SK-N-SH treated with all-trans-retinoic acid at 6 μM for 48 hours (cell line): ENCODE measurements around the gene CCDC39.
A peak's percentile ranks its signal among the peaks of the same experiment; 100 is the strongest.

ENCODE experiments used
- ATAC-seq: fragments of 200-7000 bp; cut with Tn5 transposase; 3 replicates; pipeline ENCODE4 v1.9.1; 2020; ENCODE audit warnings: mild to moderate bottlenecking, moderate library complexity
- ARNTL ChIP-seq: fragments of 450-650 bp; formaldehyde crosslinking; IDR thresholded peaks from 2 replicates; pipeline ENCODE4 v1.5.0; 2020; ENCODE audit warnings: low read depth, mild to moderate bottlenecking, moderate library complexity, borderline replicate concordance
- BACH2 ChIP-seq: fragments of 250-450 bp; sonication (Bioruptor Pico); IDR thresholded peaks from 2 replicates; pipeline ENCODE4 v1.9.0; 2021; ENCODE audit warnings: mild to moderate bottlenecking, borderline replicate concordance
- CREB5 ChIP-seq: fragments of 250-450 bp; sonication (Bioruptor Pico); IDR thresholded peaks from 2 replicates; pipeline ENCODE4 v1.5.1; 2020; ENCODE audit warnings: low read depth, mild to moderate bottlenecking, moderate library complexity
- CSDC2 ChIP-seq: fragments of 250-450 bp; sonication (Bioruptor Pico); IDR thresholded peaks from 2 replicates; pipeline ENCODE4 v1.5.0; 2020; ENCODE audit warnings: mild to moderate bottlenecking, moderate library complexity
- CSRNP3 ChIP-seq: fragments of 250-450 bp; sonication (Bioruptor Pico); IDR thresholded peaks from 2 replicates; pipeline ENCODE4 v1.5.1; 2021; ENCODE audit warnings: mild to moderate bottlenecking, moderate library complexity
- ESRRG ChIP-seq: fragments of 250-450 bp; sonication (Bioruptor Pico); IDR thresholded peaks from 2 replicates; pipeline ENCODE4 v1.6.1; 2021; ENCODE audit warnings: mild to moderate bottlenecking
- GLIS3 ChIP-seq: fragments of 250-450 bp; sonication (Bioruptor Pico); IDR thresholded peaks from 2 replicates; pipeline ENCODE4 v1.5.0; 2020; ENCODE audit warnings: mild to moderate bottlenecking, moderate library complexity
- ISL1 ChIP-seq: fragments of 250-450 bp; sonication (Bioruptor Pico); IDR thresholded peaks from 2 replicates; pipeline ENCODE4 v2.1.2; 2022; ENCODE audit warnings: mild to moderate bottlenecking, moderate library complexity
- OSR1 ChIP-seq: fragments of 250-450 bp; sonication (Bioruptor Pico); IDR thresholded peaks from 2 replicates; pipeline ENCODE4 v1.8.0; 2022; ENCODE audit warnings: moderate library complexity, mild to moderate bottlenecking, inconsistent platforms
- PATZ1 ChIP-seq: fragments of 250-450 bp; sonication (Bioruptor Pico); IDR thresholded peaks from 2 replicates; pipeline ENCODE4 v1.8.0; 2020; ENCODE audit warnings: mild to moderate bottlenecking, moderate library complexity, borderline replicate concordance
- POU6F1 ChIP-seq: fragments of 250-450 bp; sonication (Bioruptor Pico); IDR thresholded peaks from 2 replicates; pipeline ENCODE4 v1.8.0; 2021; ENCODE audit warnings: low read depth, mild to moderate bottlenecking, moderate library complexity, borderline replicate concordance
- PPARA ChIP-seq: fragments of 250-450 bp; sonication (Bioruptor Pico); IDR thresholded peaks from 2 replicates; pipeline ENCODE4 v1.5.0; 2020; ENCODE audit warnings: mild to moderate bottlenecking, borderline replicate concordance
- RARB ChIP-seq: fragments of 250-450 bp; sonication (Bioruptor Pico); IDR thresholded peaks from 2 replicates; pipeline ENCODE4 v1.8.0; 2021; ENCODE audit warnings: mild to moderate bottlenecking, moderate library complexity
- SNAI2 ChIP-seq: fragments of 250-450 bp; sonication (Bioruptor Pico); IDR thresholded peaks from 2 replicates; pipeline ENCODE4 v1.5.0; 2020; ENCODE audit warnings: mild to moderate bottlenecking, moderate library complexity
- TCF4 ChIP-seq: fragments of 250-450 bp; sonication (Bioruptor Pico); IDR thresholded peaks from 2 replicates; pipeline ENCODE4 v1.8.0; 2021; ENCODE audit warnings: mild to moderate bottlenecking, moderate library complexity, borderline replicate concordance
- TOX ChIP-seq: fragments of 250-450 bp; sonication (Bioruptor Pico); IDR thresholded peaks from 2 replicates; pipeline ENCODE4 v1.8.0; 2021; ENCODE audit warnings: mild to moderate bottlenecking, moderate library complexity, borderline replicate concordance
- TSHZ2 ChIP-seq: fragments of 250-450 bp; sonication (Bioruptor Pico); IDR thresholded peaks from 2 replicates; pipeline ENCODE4 v1.5.0; 2020; ENCODE audit warnings: mild to moderate bottlenecking, moderate library complexity
- ZC3H10 ChIP-seq: fragments of 250-450 bp; sonication (Bioruptor Pico); IDR thresholded peaks from 2 replicates; pipeline ENCODE4 v1.5.1; 2021; ENCODE audit warnings: mild to moderate bottlenecking, moderate library complexity
- ZFP3 ChIP-seq: fragments of 250-450 bp; sonication (Bioruptor Pico); IDR thresholded peaks from 2 replicates; pipeline ENCODE4 v1.5.0; 2020; ENCODE audit warnings: mild to moderate bottlenecking, moderate library complexity
- ZFP30 ChIP-seq: fragments of 450-650 bp; formaldehyde crosslinking; IDR thresholded peaks from 2 replicates; pipeline ENCODE4 v1.5.0; 2022; ENCODE audit warnings: mild to moderate bottlenecking, moderate library complexity
- ZNF565 ChIP-seq: fragments of 450-650 bp; formaldehyde crosslinking; conservative IDR thresholded peaks from 2 replicates; pipeline ENCODE4 v1.5.0; 2020; ENCODE audit warnings: low read depth, mild to moderate bottlenecking, moderate library complexity
- ZNF70 ChIP-seq: fragments of 450-650 bp; formaldehyde crosslinking; IDR thresholded peaks from 2 replicates; pipeline ENCODE4 v1.5.0; 2020; ENCODE audit warnings: mild to moderate bottlenecking, moderate library complexity
- ZNF8 ChIP-seq: fragments of 450-650 bp; formaldehyde crosslinking; IDR thresholded peaks from 2 replicates; pipeline ENCODE4 v1.5.0; 2020; ENCODE audit warnings: mild to moderate bottlenecking, moderate library complexity

CCDC39 gene

GRCh38 chr3:180679178-180680096 lies at the start of gene CCDC39:
Gene CCDC39 (minus strand): TSS chr3:180679489. CDS start chr3:180679380, 109 bp downstream.
- TF ChIP-seq ZNF8: no peak
- no peak for TF ChIP-seq SNAI2 (CRISPR knock-in tag)
- TF ChIP-seq ARNTL (CRISPR knock-in tag): no peak
- TF ChIP-seq ZFP30 (CRISPR knock-in tag): no peak
- no peak for TF ChIP-seq ESRRG (CRISPR knock-in tag)
- no peak for TF ChIP-seq ZNF70 (CRISPR knock-in tag)
- TF ChIP-seq TSHZ2 (CRISPR knock-in tag): no peak
- TF ChIP-seq TCF4 (CRISPR knock-in tag): no peak
- TF ChIP-seq ZNF565 (CRISPR knock-in tag): no peak
- no peak for TF ChIP-seq CSRNP3 (CRISPR knock-in tag)
- no peak for TF ChIP-seq BACH2
- no peak for TF ChIP-seq CSDC2 (CRISPR knock-in tag)
- TF ChIP-seq OSR1 (CRISPR knock-in tag): no peak
- TF ChIP-seq TOX: no peak
- TF ChIP-seq ZC3H10 (CRISPR knock-in tag): no peak
- no peak for TF ChIP-seq ZFP3 (CRISPR knock-in tag)
- no peak for TF ChIP-seq ISL1 (CRISPR knock-in tag)
- TF ChIP-seq, all 23 proteins: peak for 0

GRCh38 chr3:180720012-180720411 lies 40.7 kb upstream of the CCDC39 start:
- ATAC-seq: no peak
- TF ChIP-seq BACH2: no peak
- no peak for TF ChIP-seq TCF4 (CRISPR knock-in tag)
- no peak for TF ChIP-seq ISL1 (CRISPR knock-in tag)
- TF ChIP-seq TSHZ2 (CRISPR knock-in tag): no peak
- no peak for TF ChIP-seq ZFP30 (CRISPR knock-in tag)
- no peak for TF ChIP-seq ZC3H10 (CRISPR knock-in tag)
- no peak for TF ChIP-seq GLIS3
- TF ChIP-seq ARNTL (CRISPR knock-in tag): no peak
- no peak for TF ChIP-seq PATZ1 (CRISPR knock-in tag)
- TF ChIP-seq PPARA: no peak
- no peak for TF ChIP-seq RARB (CRISPR knock-in tag)
- TF ChIP-seq CREB5 (CRISPR knock-in tag): no peak
- TF ChIP-seq SNAI2 (CRISPR knock-in tag): no peak
- no peak for TF ChIP-seq ZNF565 (CRISPR knock-in tag)
- TF ChIP-seq TOX: no peak
- TF ChIP-seq CSDC2 (CRISPR knock-in tag): no peak
- no peak for TF ChIP-seq POU6F1 (CRISPR knock-in tag)
- TF ChIP-seq ZNF70 (CRISPR knock-in tag): no peak

More at GRCh38 chr3:180679178-180680096, at the start of gene CCDC39:
- peak; percentile 90 for ATAC-seq
